K562 (cell line): ENCODE measurements around the gene PRKCE. TPM values are rescaled to one million over a fixed set of nuclear protein-coding genes. Genes with fewer than 3 reads are reported as not detected.

Experiments
- ATAC-seq: fragments of 200-7000 bp; cut with Tn5 transposase; 3 replicates; pipeline ENCODE4 v1.9.1; 2020; ENCODE audit warnings: moderate library complexity
- BruUV-seq: library from RNA; stranded (reverse); fragments of 400-500 nt; replicated peaks from 2 replicates; lab custom pipeline; 2021; lab: Mats Ljungman, UMichigan
- CTCF ChIA-PET: fragments of 300-600 bp; formaldehyde crosslinking; extraction: SDS; loops from one replicate; lab custom pipeline; 2021; ENCODE audit warnings: low intra/inter-chr PET ratio; lab: Yijun Ruan, JAX
- POLR2A ChIA-PET: fragments of 300-600, 350-650 bp; sonication (Branson Sonifier 250); formaldehyde crosslinking; extraction: SDS; loops from one replicate; lab custom pipeline; 2021; ENCODE audit warnings: antibody characterized with exemption, inconsistent platforms; lab: Yijun Ruan, JAX
- DNase-seq, 4 experiments: peaks; one replicate each; pipeline versions ENCODE4 v3.0.0 to v3.0.0-alpha.2; 2011 to 2018; ENCODE audit warnings: low spot score in 3 of 4, mixed read lengths in 3 of 4; ENCODE audit errors: extremely low read depth in 1 of 4
- FAIRE-seq: peaks from 2 replicates; lab custom pipeline; 2011; peaks lifted over from hg19 to GRCh38; lab: Jason Lieb, UNC
- H2AFZ ChIP-seq: 2 replicates; pipeline ENCODE4 v1.6.0; 2011; ENCODE audit warnings: low read depth, low read length, control low read depth, inconsistent platforms
- H3K27ac ChIP-seq: fragments of 200-600 bp; 3 replicates; pipeline ENCODE4 v1.8.0; 2011; ENCODE audit warnings: low read depth, mild to moderate bottlenecking, control low read depth, inconsistent platforms, low read length, moderate library complexity, mixed read lengths; ENCODE audit errors: extremely low read depth
- H3K27me3 ChIP-seq, 2 experiments: fragments of 300-600 bp in 1 of 2; 2 replicates in 1 of 2; 3 replicates in 1 of 2; pipeline versions ENCODE4 v1.6.0 to v1.8.0; 2011; ENCODE audit warnings: inconsistent platforms in 2 of 2, low read length in 2 of 2, mild to moderate bottlenecking in 1 of 2, mixed read lengths in 1 of 2, moderate library complexity in 1 of 2; ENCODE audit not compliant: control insufficient read depth in 2 of 2, insufficient read depth in 2 of 2
- H3K36me3 ChIP-seq: fragments of 300-600 bp; 3 replicates; pipeline ENCODE4 v1.8.0; 2011; ENCODE audit warnings: mild to moderate bottlenecking, low read length, inconsistent platforms; ENCODE audit not compliant: control insufficient read depth, insufficient read depth
- H3K4me1 ChIP-seq, 2 experiments: fragments of 200-600 bp in 1 of 2; replicated peaks in 1 of 2; 2 replicates in 1 of 2; 3 replicates in 1 of 2; pipeline versions ENCODE4 v1.5.1 to v1.8.0; 2011; ENCODE audit warnings: inconsistent platforms in 2 of 2, low read length in 2 of 2, mild to moderate bottlenecking in 1 of 2, mixed read lengths in 1 of 2, moderate library complexity in 1 of 2; ENCODE audit not compliant: control insufficient read depth in 2 of 2, insufficient read depth in 2 of 2
- H3K4me2 ChIP-seq: 2 replicates; pipeline ENCODE4 v1.6.1; 2011; ENCODE audit warnings: low read length, control low read depth, inconsistent platforms, mixed read lengths; ENCODE audit not compliant: insufficient read depth
- H3K4me3 ChIP-seq: fragments of 200-600 bp; sonication (generic), shearing (Covaris generic); 2 replicates; pipeline ENCODE4 v1.5.1; 2016; ENCODE audit warnings: control low read depth, inconsistent platforms
- H3K79me2 ChIP-seq: fragments of 200-600 bp; 3 replicates; pipeline ENCODE4 v1.8.0; 2011; ENCODE audit warnings: low read length, inconsistent platforms; ENCODE audit not compliant: control insufficient read depth, insufficient read depth
- H3K9ac ChIP-seq, 2 experiments: 2 replicates each; pipeline versions ENCODE4 v1.6.0 to v1.6.1; 2011; ENCODE audit warnings: low read depth in 2 of 2, low read length in 2 of 2, control low read depth in 1 of 2, inconsistent platforms in 1 of 2, mild to moderate bottlenecking in 1 of 2, mixed read lengths in 1 of 2; ENCODE audit not compliant: insufficient read depth in 1 of 2
- H3K9me1 ChIP-seq: one replicate; pipeline ENCODE4 v1.6.0; 2011; ENCODE audit warnings: inconsistent platforms, mild to moderate bottlenecking, low read length, moderate library complexity; ENCODE audit not compliant: control insufficient read depth, insufficient read depth
- H3K9me3 ChIP-seq: replicated peaks from 2 replicates; pipeline ENCODE4 v1.5.1; 2011; ENCODE audit warnings: low read depth, low read length, inconsistent platforms; ENCODE audit not compliant: control insufficient read depth, insufficient read depth
- H4K20me1 ChIP-seq: replicated peaks from 2 replicates; pipeline ENCODE4 v1.6.1; 2011; ENCODE audit warnings: low read length, inconsistent platforms, mixed read lengths; ENCODE audit not compliant: control insufficient read depth, insufficient read depth
- ARNT ChIP-seq, 2 experiments: fragments of 450-650 bp; IDR thresholded peaks; 2 replicates each; pipeline ENCODE4 v1.6.1; 2016; ENCODE audit warnings: mild to moderate bottlenecking in 1 of 2
- CCAR2 ChIP-seq: fragments of 200-400 bp; formaldehyde crosslinking; IDR thresholded peaks from 2 replicates; pipeline ENCODE4 v1.6.1; 2017; ENCODE audit warnings: mild to moderate bottlenecking, low read depth, low read length
- CREB3L1 ChIP-seq: fragments of 450-650 bp; IDR thresholded peaks from 2 replicates; pipeline ENCODE4 v1.6.1; 2014; ENCODE audit warnings: low read depth, mild to moderate bottlenecking, moderate library complexity, borderline replicate concordance
- EWSR1 ChIP-seq: fragments of 450-650 bp; IDR thresholded peaks from 2 replicates; pipeline ENCODE4 v1.6.1; 2018; ENCODE audit warnings: borderline replicate concordance, mild to moderate bottlenecking, low read depth, moderate library complexity; ENCODE audit not compliant: partially characterized antibody
- FOXJ2 ChIP-seq: fragments of 200-800 bp; sonication (Bioruptor generic); IDR thresholded peaks from 2 replicates; pipeline ENCODE4 v1.6.1; 2016; ENCODE audit warnings: missing genetic modification characterization, missing compliant biosample characterization
- FOXP1 ChIP-seq: sonication (generic); formaldehyde crosslinking; IDR thresholded peaks from 2 replicates; pipeline ENCODE4 v1.8.0; 2022; ENCODE audit warnings: mild to moderate bottlenecking, missing genetic modification reagents
- RFX1 ChIP-seq: fragments of 450-650 bp; IDR thresholded peaks from 2 replicates; pipeline ENCODE4 v1.6.1; 2016; ENCODE audit warnings: mild to moderate bottlenecking, moderate library complexity
- SMARCA4 ChIP-seq: fragments of 450-650 bp; IDR thresholded peaks from 2 replicates; pipeline ENCODE4 v1.6.1; 2016
- SMC3 ChIP-seq: conservative IDR thresholded peaks from 2 replicates; pipeline ENCODE4 v1.6.1; 2011; ENCODE audit warnings: low read depth, low read length, improper control_type of control experiment; ENCODE audit not compliant: insufficient read depth
- TBP ChIP-seq: optimal IDR thresholded peaks from 2 replicates; pipeline ENCODE3; 2011; ENCODE audit warnings: low read depth, low read length, improper control_type of control experiment
- whole genome bisulfite sequencing: fragments of 100-300 bp; shearing (Covaris generic); methylation state at CpG from one replicate; pipeline ENCODE4 v1.1.6; 2016; ENCODE audit warnings: low coverage, mixed read lengths; ENCODE audit not compliant: insufficient coverage; ENCODE audit errors: missing lambda C conversion rate; 5-methylcytosine and 5-hydroxymethylcytosine counted together
- in situ Hi-C: fragments of 300-500 bp; cut with MboI; formaldehyde crosslinking; loops from 4 replicates; pipeline ENCODE4 v1.15.0; 2018; ENCODE audit warnings: inconsistent platforms, mixed read lengths
- intact Hi-C: fragments of 100-400 bp; cut with micrococcal nuclease; formaldehyde crosslinking; loops from 2 replicates; pipeline ENCODE4 v1.14.2; 2022
- polyA plus RNA-seq, 8 experiments: library from polyadenylated mRNA; depleted of rRNA in 4 of 8; stranded (reverse) in 5 of 8; unstranded in 3 of 8; fragments of >200 nt; fragmentation: Nextera tagmentation in 2 of 8; fragmentation: Illumina TruSeq in 1 of 8; extraction: Ambion mirVana in 2 of 8; extraction: Trizol in 1 of 8; gene quantifications; 2 replicates each; pipeline versions ENCODE4 v1.2.1 to v1.2.3, GENCODE V29; 2011 to 2014; ENCODE audit warnings: inconsistent platforms in 1 of 8, missing spikeins in 1 of 8
- total RNA-seq, 7 experiments: library from RNA; depleted of rRNA in 6 of 7; stranded (reverse); fragments of >200 nt in 6 of 7; fragmentation: Illumina TruSeq in 2 of 7; extraction: Trizol in 2 of 7; gene quantifications; 2 replicates each; pipeline versions ENCODE4 v1.2.1 to v1.2.3, GENCODE V29; 2011 to 2021; ENCODE audit warnings: low replicate concordance in 1 of 7

Gene PRKCE
- total and polyA plus RNA-seq, 9 of the 15 experiments (the other 6 are each of a cell fraction or from before 2014, with no cell fraction given), result 0.06 to 1.0 (median 0.22) TPM; not detected in 1

GRCh38 chr2:45981384-45981930, 330.0 kb downstream of the PRKCE start:
- Histone ChIP-seq H3K9me1 (no peaks in the 10 kb centered on the region), H3K36me3 (no peaks in the 10 kb centered on the region), H3K9ac (no peak overlapping the region), H4K20me1 (peaks cover 4% of the 10 kb centered on the region; the same call in 1 of the 2 replicates), H3K4me1 (no peaks in the 10 kb centered on the region), H3K9me3 (no peaks in the 10 kb centered on the region), H3K27me3 (peaks cover 20 to 71% of the 10 kb centered on the region in 2 experiments)
- DNase-seq (no peak), FAIRE-seq (no peak)
- no TSS peak for BruUV-seq
- CTCF ChIA-PET, result no interaction called here
- TF ChIP-seq CREB3L1, result no peak
- no peak for TF ChIP-seq RFX1
- no peak for TF ChIP-seq FOXJ2
- TF ChIP-seq SMARCA4, result no peak
- no peak for TF ChIP-seq CCAR2
- TF ChIP-seq TBP, result no peak
- TF ChIP-seq EWSR1, result no peak
- TF ChIP-seq ARNT (IDR thresholded peaks at IDR 0.05), result no peak
- no peak for TF ChIP-seq FOXP1 (CRISPR knock-in tag)
- no peak for TF ChIP-seq SMC3
- TF ChIP-seq, all 486 proteins: peak for 0
- Histone ChIP-seq H3K27ac (no peak overlapping the region), H3K4me2 (no peak overlapping the region), H3K4me3 (no peak overlapping the region), H3K79me2 (no peaks in the 10 kb centered on the region), H2AFZ (no peak overlapping the region)
- in situ Hi-C loops (loop anchor here (25.0 kb wide), 1 partner anchor 1331 kb away; no protein-coding TSS in a partner anchor), intact Hi-C loops (no loop called here)
- POLR2A ChIA-PET, result no interaction called here
- no peak for ATAC-seq
- 0% methylated on average over 4 of the region's 4 CpGs for WGBS
